B cell (primary cell): Measurements from ENCODE around the gene ENTREP3. TPM values are rescaled to one million over a fixed set of nuclear protein-coding genes. Genes with fewer than 3 reads are reported as not detected.

Experiments used
- ATAC-seq: fragments of 200-7000 bp; cut with Tn5 transposase; one replicate; pipeline ENCODE4 v1.10.0; 2021; ENCODE audit warnings: low read depth, mild to moderate bottlenecking, moderate number of reproducible peaks, moderate library complexity
- CTCF ChIA-PET: fragments of 350-600 bp; sonication (Branson Sonifier 250); formaldehyde crosslinking; loops from one replicate; lab custom pipeline; 2021; ENCODE audit warnings: antibody characterized with exemption, inconsistent platforms; lab: Charles Lee
- POLR2A ChIA-PET: fragments of 350-600 bp; sonication (Branson Sonifier 250); formaldehyde crosslinking; loops from one replicate; lab custom pipeline; 2021; ENCODE audit warnings: antibody characterized with exemption; lab: Charles Lee
- DNase-seq: peaks from one replicate; pipeline ENCODE4 v3.0.0; 2013
- H2AFZ ChIP-seq: 2 replicates; pipeline ENCODE4 v1.6.1; 2012; ENCODE audit warnings: mild to moderate bottlenecking, low read depth, low read length; ENCODE audit not compliant: insufficient read depth, poor library complexity, severe bottlenecking
- H3K27ac ChIP-seq, 2 donors: 1 replicate in 1 of 2; 2 replicates in 1 of 2; pipeline ENCODE4 v1.5.1; 2012 to 2013; ENCODE audit warnings: low read length in 2 of 2, mild to moderate bottlenecking in 2 of 2, moderate library complexity in 1 of 2
- H3K27me3 ChIP-seq, 4 experiments: fragments of 200-600 bp in 1 of 4; sonication (generic) in 1 of 4; replicated peaks in 1 of 4; 1 replicate in 2 of 4; 2 replicates in 2 of 4; pipeline versions ENCODE4 v1.6.1 to v1.7.0; 2013 to 2016; ENCODE audit warnings: low read length in 3 of 4, mild to moderate bottlenecking in 2 of 4, mixed read lengths in 1 of 4, moderate library complexity in 1 of 4; ENCODE audit not compliant: insufficient read depth in 4 of 4, control insufficient read depth in 3 of 4; ENCODE audit errors: control extremely low read depth in 1 of 4
- H3K36me3 ChIP-seq, 2 experiments: replicated peaks in 1 of 2; 1 replicate in 1 of 2; 2 replicates in 1 of 2; pipeline versions ENCODE4 v1.6.1 to v1.7.1; 2013; ENCODE audit warnings: low read length in 1 of 2; ENCODE audit not compliant: insufficient read depth in 2 of 2, control insufficient read depth in 1 of 2; ENCODE audit errors: control extremely low read depth in 1 of 2, extremely low read depth in 1 of 2
- H3K4me1 ChIP-seq, 2 donors: fragments of 200-600 bp in 1 of 2; sonication (generic) in 1 of 2; 1 replicate in 1 of 2; 2 replicates in 1 of 2; pipeline versions ENCODE4 v1.5.1 to v1.6.1; 2013 to 2017; ENCODE audit warnings: low read length in 2 of 2; ENCODE audit not compliant: control insufficient read depth in 2 of 2, insufficient read depth in 2 of 2
- H3K4me2 ChIP-seq: replicated peaks from 2 replicates; pipeline ENCODE3; 2012; ENCODE audit warnings: mild to moderate bottlenecking, low read depth, low read length; ENCODE audit not compliant: poor library complexity, severe bottlenecking
- H3K4me3 ChIP-seq, 5 experiments: fragments of 200-600 bp in 1 of 5; sonication (generic) in 1 of 5; 1 replicate in 3 of 5; 2 replicates in 2 of 5; pipeline versions ENCODE4 v1.5.1 to v1.7.0; 2011 to 2016; ENCODE audit warnings: low read length in 4 of 5, mild to moderate bottlenecking in 4 of 5, low read depth in 2 of 5, control low read depth in 1 of 5, moderate library complexity in 1 of 5; ENCODE audit not compliant: insufficient read depth in 1 of 5; ENCODE audit errors: control extremely low read depth in 1 of 5, extremely low read depth in 1 of 5
- H3K79me2 ChIP-seq: fragments of 200-600 bp; sonication (generic); one replicate; pipeline ENCODE4 v1.6.0; 2016; ENCODE audit warnings: low read length; ENCODE audit not compliant: control insufficient read depth, insufficient read depth
- H3K9ac ChIP-seq: fragments of 200-600 bp; sonication (generic); 2 replicates; pipeline ENCODE4 v1.6.1; 2017; ENCODE audit warnings: mild to moderate bottlenecking, low read length, moderate library complexity
- H3K9me3 ChIP-seq, 3 donors: one replicate each; pipeline versions ENCODE4 v1.6.1 to v1.7.1; 2013; ENCODE audit warnings: low read length in 2 of 3; ENCODE audit not compliant: control insufficient read depth in 2 of 3, insufficient read depth in 1 of 3; ENCODE audit errors: control extremely low read depth in 1 of 3
- H4K20me1 ChIP-seq: 2 replicates; pipeline ENCODE4 v1.6.0; 2012; ENCODE audit warnings: mild to moderate bottlenecking, low read length; ENCODE audit not compliant: insufficient read depth, control insufficient read depth, poor library complexity, severe bottlenecking
- H3K27ac Mint-ChIP-seq: one replicate; pipeline ENCODE4 v1.8.0; 2021; ENCODE audit warnings: mixed read lengths
- H3K27me3 Mint-ChIP-seq: one replicate; pipeline ENCODE4 v1.8.0; 2021; ENCODE audit warnings: mixed read lengths
- H3K4me1 Mint-ChIP-seq: one replicate; pipeline ENCODE4 v1.8.0; 2021; ENCODE audit warnings: mixed read lengths
- H3K4me3 Mint-ChIP-seq: one replicate; pipeline ENCODE4 v1.8.0; 2021; ENCODE audit warnings: mixed read lengths
- H3K9me3 Mint-ChIP-seq: one replicate; pipeline ENCODE4 v1.8.0; 2022; ENCODE audit warnings: mixed read lengths; ENCODE audit not compliant: insufficient read depth
- EZH2 ChIP-seq: IDR thresholded peaks from 2 replicates; pipeline ENCODE4 v1.6.1; 2012; ENCODE audit warnings: borderline replicate concordance, low read depth, mild to moderate bottlenecking, moderate library complexity, low read length; ENCODE audit not compliant: insufficient read depth, poor library complexity, severe bottlenecking
- WGBS: methylation state at CpG from one replicate; pipeline ENCODE4 v1.1.5; 2013; ENCODE audit warnings: missing lambda C conversion rate; ENCODE audit not compliant: insufficient coverage; 5-methylcytosine and 5-hydroxymethylcytosine counted together
- intact Hi-C: fragments of 100-400 bp; cut with micrococcal nuclease; formaldehyde crosslinking; loops from one replicate; pipeline ENCODE4 v1.10.0; 2022
- polyA plus RNA-seq: library from polyadenylated mRNA; depleted of rRNA; stranded (reverse); fragments of >200 nt; gene quantifications from 2 replicates; pipeline ENCODE4 v1.2.3, GENCODE V29; 2012
- total RNA-seq, 2 donors: library from RNA; stranded (reverse); fragments of 120-200 nt in 1 of 2; gene quantifications; 1 replicate in 1 of 2; 2 replicates in 1 of 2; pipeline versions ENCODE4 v1.2.3 to v1.2.4, GENCODE V29; 2013 to 2022
- TF ChIP-seq, protein P1 (sequence below): fragments of 200-600 bp; IDR thresholded peaks from one replicate; pipeline ENCODE4 v1.8.0; 2022; ENCODE audit warnings: antibody characterized with exemption, mild to moderate bottlenecking

Gene ENTREP3
- total and polyA plus RNA-seq, 2 donors (not counting 1 experiment from before 2014, with no cell fraction given): 7.6 to 15.2 TPM

DNA sequence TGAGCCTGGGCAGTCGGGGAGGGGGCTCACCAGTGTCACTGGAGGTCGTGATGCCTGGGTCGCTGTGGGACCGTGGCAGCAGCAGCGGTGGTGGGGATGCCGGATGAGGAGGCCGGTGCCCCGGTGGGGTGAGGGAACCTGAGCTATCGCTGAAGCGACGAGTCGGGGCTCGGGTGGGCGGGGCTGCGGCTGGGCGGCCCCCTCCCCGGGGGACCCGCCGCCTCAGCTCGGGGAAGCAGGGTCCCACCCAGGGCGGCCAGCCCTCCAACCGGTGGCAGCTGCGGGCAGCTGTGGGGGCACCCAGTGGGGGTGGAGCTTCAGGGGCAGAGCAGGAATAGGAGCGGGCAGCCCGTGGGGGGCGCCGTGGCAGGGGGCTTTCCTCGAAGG lies 5.0 kb downstream of the ENTREP3 start:
- WGBS: 3% methylated on average over 25 of the region's 28 CpGs
- Mint-ChIP-seq H3K9me3 (no peaks in the 10 kb centered on the region), H3K27me3 (no peaks in the 10 kb centered on the region), H3K4me1 (peaks cover 26% of the 10 kb centered on the region), H3K27ac (peak overlapping the region; percentile 50), H3K4me3 (peak overlapping the region; percentile 80)
- H3K27ac ChIP-seq: peak overlapping the region; percentile 8 to 52
- H3K36me3 ChIP-seq: no peaks in the 10 kb centered on the region
- DNase-seq (no peak), ATAC-seq (peak; percentile 9)
- H2AFZ ChIP-seq: peak overlapping the region; percentile 97
- H3K4me2 ChIP-seq: peak overlapping the region; percentile 99
- H3K4me1 ChIP-seq: peaks cover 14 to 24% of the 10 kb centered on the region in 2 donors
- peaks cover 0 to 3% (median 0%) of the 10 kb centered on the region in 3 donors for H3K9me3 ChIP-seq
- no peak for TF ChIP-seq EZH2
- TF ChIP-seq, protein P1, sequence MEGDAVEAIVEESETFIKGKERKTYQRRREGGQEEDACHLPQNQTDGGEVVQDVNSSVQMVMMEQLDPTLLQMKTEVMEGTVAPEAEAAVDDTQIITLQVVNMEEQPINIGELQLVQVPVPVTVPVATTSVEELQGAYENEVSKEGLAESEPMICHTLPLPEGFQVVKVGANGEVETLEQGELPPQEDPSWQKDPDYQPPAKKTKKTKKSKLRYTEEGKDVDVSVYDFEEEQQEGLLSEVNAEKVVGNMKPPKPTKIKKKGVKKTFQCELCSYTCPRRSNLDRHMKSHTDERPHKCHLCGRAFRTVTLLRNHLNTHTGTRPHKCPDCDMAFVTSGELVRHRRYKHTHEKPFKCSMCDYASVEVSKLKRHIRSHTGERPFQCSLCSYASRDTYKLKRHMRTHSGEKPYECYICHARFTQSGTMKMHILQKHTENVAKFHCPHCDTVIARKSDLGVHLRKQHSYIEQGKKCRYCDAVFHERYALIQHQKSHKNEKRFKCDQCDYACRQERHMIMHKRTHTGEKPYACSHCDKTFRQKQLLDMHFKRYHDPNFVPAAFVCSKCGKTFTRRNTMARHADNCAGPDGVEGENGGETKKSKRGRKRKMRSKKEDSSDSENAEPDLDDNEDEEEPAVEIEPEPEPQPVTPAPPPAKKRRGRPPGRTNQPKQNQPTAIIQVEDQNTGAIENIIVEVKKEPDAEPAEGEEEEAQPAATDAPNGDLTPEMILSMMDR: no peak
- H3K9ac ChIP-seq: peak overlapping the region; percentile 72
- H4K20me1 ChIP-seq: no peaks in the 10 kb centered on the region
- no peaks in the 10 kb centered on the region for H3K27me3 ChIP-seq
- intact Hi-C loops: loop anchor here (1.0 to 2.0 kb wide), 5 partner anchors 27 to 342 kb away; partner anchors contain the start of genes FDPS and HCN3
- ChIA-PET POLR2A (interaction anchor here (0.6 to 1.5 kb wide), 5 partner anchors 9 to 398 kb away, joined by 3 to 5 read pairs (median 4); partner anchors contain the start of gene THBS3), CTCF (interaction anchor here (0.6 to 5.8 kb wide), 40 partner anchors 9 to 1079 kb away, joined by 3 to 128 read pairs (median 6); partner anchors contain the start of genes ASH1L, CLK2, FDPS and MTX1)
- H3K4me3 ChIP-seq: peak overlapping the region in 4 of 5 experiments; percentile 47 to 69 (median 60)
- H3K79me2 ChIP-seq: no peaks in the 10 kb centered on the region
